Spleen (tissue), 7 donors: ENCODE data around the gene CPN2.

Experiments
- POLR2A ChIP-seq, 3 donors: fragments of 450-650 bp; IDR thresholded peaks; one replicate each; pipeline ENCODE4 v1.5.1; 2017; ENCODE audit warnings: antibody characterized with exemption in 3 of 3, mild to moderate bottlenecking in 1 of 3
- TF ChIP-seq, protein P1 (sequence below), 11 experiments: fragments of 200-600 bp in 7 of 11; fragments of 450-650 bp in 4 of 11; sonication (generic) in 4 of 11; IDR thresholded peaks in 8 of 11; conservative IDR thresholded peaks in 3 of 11; 1 replicate in 7 of 11; 2 replicates in 4 of 11; pipeline versions ENCODE4 v1.4.0 to v1.8.0; 2016 to 2021; ENCODE audit warnings: antibody characterized with exemption in 11 of 11, inconsistent platforms in 4 of 11, mild to moderate bottlenecking in 1 of 11
- donor health status: DM: no; HTN: no; CAD: no; lungs with moderate emphysema.
- donor health status: DM: no; HTN: no; CAD: no.
- donor health status: DM: no; HTN: no; CAD: no.

DNA sequence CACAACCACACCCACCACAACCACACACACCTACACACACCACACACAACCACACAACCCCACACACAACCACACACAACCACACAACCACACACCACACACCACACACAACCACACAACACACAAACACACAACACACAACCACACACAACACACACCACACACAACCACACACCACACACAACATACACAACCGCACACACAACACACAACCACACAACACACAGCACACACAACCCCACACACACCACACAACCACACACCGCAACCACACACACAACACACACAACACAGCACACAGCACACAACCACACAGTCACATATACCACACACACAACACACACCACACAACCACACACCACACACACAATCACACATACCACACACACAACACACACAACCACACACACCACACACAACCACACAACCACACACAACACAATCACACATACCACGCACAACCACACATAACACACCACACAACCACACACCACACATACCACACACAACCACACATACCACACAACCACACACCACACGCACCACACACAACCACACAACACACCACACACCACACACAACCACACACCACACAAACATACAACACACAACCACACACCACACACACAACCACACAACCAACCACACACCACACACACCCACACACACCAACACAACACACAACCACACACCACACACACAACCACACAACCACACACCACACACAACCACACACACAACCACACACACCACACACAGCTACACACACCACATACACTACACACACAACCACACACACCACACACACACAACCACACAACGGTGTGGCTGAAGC lies 23.7 kb downstream of the CPN2 start:
- TF ChIP-seq, protein P1, sequence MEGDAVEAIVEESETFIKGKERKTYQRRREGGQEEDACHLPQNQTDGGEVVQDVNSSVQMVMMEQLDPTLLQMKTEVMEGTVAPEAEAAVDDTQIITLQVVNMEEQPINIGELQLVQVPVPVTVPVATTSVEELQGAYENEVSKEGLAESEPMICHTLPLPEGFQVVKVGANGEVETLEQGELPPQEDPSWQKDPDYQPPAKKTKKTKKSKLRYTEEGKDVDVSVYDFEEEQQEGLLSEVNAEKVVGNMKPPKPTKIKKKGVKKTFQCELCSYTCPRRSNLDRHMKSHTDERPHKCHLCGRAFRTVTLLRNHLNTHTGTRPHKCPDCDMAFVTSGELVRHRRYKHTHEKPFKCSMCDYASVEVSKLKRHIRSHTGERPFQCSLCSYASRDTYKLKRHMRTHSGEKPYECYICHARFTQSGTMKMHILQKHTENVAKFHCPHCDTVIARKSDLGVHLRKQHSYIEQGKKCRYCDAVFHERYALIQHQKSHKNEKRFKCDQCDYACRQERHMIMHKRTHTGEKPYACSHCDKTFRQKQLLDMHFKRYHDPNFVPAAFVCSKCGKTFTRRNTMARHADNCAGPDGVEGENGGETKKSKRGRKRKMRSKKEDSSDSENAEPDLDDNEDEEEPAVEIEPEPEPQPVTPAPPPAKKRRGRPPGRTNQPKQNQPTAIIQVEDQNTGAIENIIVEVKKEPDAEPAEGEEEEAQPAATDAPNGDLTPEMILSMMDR (IDR thresholded peaks at IDR 0.05 in 8 of 11, conservative IDR thresholded peaks at IDR 0.05 in 3 of 11): no peak
- TF ChIP-seq POLR2A (IDR thresholded peaks at IDR 0.05): no peak
